Mammary epithelial cell (primary cell): ENCODE data around the gene ZNRD2.

Experiments used
- EZH2 ChIP-seq: IDR thresholded peaks from 2 replicates; pipeline ENCODE4 v1.6.1; 2012; ENCODE audit warnings: low read length, inconsistent platforms, borderline replicate concordance
- TF ChIP-seq, protein P1 (sequence below), 2 donors: IDR thresholded peaks in 1 of 2; conservative IDR thresholded peaks in 1 of 2; 2 replicates each; pipeline ENCODE4 v1.5.1; 2011 to 2012; ENCODE audit warnings: inconsistent platforms in 2 of 2, low read length in 2 of 2, mild to moderate bottlenecking in 2 of 2, control low read depth in 1 of 2, low read depth in 1 of 2; ENCODE audit not compliant: insufficient read depth in 1 of 2; ENCODE audit errors: extremely low read depth in 1 of 2

DNA sequence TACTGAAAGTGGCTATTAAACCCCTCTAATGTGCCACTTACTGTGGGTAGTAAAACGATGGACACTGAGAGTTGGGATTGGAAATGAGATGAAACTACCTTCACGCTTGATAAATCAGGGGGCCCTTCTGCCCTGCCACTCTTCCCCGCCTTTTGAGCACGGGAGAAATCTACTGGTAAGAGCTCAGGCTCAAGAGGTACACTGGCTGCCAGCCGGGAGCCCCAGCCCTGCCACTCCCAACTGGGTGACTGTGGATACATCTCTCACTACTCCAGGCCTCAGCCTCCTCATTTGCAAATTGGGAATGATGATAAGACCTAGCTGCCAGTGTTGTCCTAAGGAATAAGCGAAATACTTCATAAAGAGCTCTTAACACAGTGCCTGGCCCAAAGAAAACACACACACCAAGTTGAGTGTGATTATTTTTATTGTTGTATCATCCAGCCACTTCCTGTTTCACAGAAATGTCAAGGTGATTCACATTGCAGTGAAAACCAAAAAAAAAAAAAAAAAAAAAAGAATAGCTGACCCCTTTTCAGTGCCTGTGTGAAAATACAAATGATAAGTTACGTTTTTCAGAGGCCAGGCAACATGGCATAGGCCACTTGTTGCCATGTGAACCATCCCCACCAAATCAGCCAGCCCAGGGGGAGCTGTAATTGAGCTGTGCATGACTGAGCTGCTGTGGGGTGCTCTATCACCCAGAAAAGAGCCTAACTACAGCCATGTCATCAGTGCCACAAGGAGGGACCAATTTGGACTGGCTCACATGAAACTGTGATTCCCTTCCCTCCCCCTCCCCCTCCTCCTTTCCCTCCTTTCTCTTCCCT lies 4.4 kb upstream of the ZNRD2 start:
- TF ChIP-seq, protein P1, sequence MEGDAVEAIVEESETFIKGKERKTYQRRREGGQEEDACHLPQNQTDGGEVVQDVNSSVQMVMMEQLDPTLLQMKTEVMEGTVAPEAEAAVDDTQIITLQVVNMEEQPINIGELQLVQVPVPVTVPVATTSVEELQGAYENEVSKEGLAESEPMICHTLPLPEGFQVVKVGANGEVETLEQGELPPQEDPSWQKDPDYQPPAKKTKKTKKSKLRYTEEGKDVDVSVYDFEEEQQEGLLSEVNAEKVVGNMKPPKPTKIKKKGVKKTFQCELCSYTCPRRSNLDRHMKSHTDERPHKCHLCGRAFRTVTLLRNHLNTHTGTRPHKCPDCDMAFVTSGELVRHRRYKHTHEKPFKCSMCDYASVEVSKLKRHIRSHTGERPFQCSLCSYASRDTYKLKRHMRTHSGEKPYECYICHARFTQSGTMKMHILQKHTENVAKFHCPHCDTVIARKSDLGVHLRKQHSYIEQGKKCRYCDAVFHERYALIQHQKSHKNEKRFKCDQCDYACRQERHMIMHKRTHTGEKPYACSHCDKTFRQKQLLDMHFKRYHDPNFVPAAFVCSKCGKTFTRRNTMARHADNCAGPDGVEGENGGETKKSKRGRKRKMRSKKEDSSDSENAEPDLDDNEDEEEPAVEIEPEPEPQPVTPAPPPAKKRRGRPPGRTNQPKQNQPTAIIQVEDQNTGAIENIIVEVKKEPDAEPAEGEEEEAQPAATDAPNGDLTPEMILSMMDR (conservative IDR thresholded peaks at IDR 0.05 in 1 of 2, IDR thresholded peaks at IDR 0.05 in 1 of 2; ENCODE audit: extremely low read depth in 1 of 2, insufficient read depth in 1 of 2, low read depth in 1 of 2, low read length in 2 of 2): no peak
- TF ChIP-seq EZH2: no peak
